GM18907 (cell line): ENCODE results near the gene ACP2.

ENCODE experiments used
- ATAC-seq: cut with Tn5 transposase; IDR thresholded peaks from one replicate; pipeline ENCODE4 v1.9.1; 2021; ENCODE audit warnings: mild to moderate bottlenecking, moderate library complexity; ENCODE audit not compliant: unreplicated experiment

Gene ACP2, protein sequence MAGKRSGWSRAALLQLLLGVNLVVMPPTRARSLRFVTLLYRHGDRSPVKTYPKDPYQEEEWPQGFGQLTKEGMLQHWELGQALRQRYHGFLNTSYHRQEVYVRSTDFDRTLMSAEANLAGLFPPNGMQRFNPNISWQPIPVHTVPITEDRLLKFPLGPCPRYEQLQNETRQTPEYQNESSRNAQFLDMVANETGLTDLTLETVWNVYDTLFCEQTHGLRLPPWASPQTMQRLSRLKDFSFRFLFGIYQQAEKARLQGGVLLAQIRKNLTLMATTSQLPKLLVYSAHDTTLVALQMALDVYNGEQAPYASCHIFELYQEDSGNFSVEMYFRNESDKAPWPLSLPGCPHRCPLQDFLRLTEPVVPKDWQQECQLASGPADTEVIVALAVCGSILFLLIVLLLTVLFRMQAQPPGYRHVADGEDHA

DNA sequence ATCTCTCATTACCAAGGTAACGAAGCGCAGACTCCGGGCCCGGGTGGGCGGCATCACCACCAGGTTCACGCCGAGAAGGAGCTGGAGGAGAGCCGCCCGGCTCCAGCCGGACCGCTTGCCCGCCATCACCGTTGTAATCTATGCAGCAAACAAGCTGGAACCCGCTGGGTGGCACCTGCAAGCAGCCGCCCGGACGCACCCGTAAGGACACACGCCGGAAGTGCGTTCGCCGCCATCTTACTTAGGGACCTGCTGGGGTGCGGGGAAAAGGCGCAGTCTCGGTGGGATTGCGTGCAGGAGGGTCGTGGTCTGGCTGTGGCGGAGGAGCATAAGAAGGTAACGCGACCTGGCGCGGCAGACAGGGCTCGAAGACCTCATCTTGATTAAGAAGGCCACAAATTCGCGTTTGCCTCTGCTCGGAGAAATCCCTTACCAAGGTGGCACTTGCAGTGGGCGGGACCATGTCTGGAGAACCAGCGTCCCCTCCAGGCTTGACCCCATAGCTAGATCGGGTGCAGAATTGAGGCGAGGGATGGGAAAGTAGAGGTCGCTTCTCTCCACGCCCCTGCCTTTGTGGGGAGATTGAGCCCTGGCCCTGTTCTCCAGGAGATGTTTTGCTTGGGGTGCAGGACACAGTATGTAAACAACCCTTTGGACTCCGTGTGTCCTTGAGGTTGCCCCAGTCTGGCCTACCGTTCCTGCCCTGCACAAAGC is at the start of gene ACP2:
Gene ACP2, minus strand, starts transcription at position 151 of the 714 bp plus-strand sequence. Its CDS starts 25 bp downstream, at position 126.
- peak; percentile 91 for ATAC-seq

GRCh38 chr11:47296045-47296444 is 47.4 kb upstream of the ACP2 start:
- ATAC-seq: no peak

DNA sequence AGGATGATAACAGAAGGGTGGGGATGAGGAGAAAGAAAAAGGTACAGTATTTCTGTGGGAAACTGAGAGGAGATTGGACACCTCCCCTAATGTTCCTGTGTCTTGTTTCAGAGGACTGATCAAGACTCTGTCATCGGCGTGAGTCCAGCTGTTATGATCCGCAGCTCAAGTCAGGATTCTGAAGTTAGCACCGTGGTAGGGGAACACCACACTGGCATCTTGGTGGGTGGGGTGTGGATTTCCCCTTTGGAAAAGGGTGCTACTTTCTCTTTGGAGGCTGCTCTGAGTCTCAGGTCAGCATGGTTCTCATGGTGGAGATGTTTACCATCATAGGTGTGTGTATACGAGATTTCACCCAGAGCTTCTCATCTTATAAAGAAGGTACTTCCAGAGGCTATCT is 46.8 kb upstream of the ACP2 start:
- ATAC-seq: no peak

- no peak for ATAC-seq
Measured at GRCh38 chr11:47289856-47290255, 41.2 kb upstream of the ACP2 start.

GRCh38 chr11:47288066-47288465 is 39.5 kb upstream of the ACP2 start:
- no peak for ATAC-seq

DNA sequence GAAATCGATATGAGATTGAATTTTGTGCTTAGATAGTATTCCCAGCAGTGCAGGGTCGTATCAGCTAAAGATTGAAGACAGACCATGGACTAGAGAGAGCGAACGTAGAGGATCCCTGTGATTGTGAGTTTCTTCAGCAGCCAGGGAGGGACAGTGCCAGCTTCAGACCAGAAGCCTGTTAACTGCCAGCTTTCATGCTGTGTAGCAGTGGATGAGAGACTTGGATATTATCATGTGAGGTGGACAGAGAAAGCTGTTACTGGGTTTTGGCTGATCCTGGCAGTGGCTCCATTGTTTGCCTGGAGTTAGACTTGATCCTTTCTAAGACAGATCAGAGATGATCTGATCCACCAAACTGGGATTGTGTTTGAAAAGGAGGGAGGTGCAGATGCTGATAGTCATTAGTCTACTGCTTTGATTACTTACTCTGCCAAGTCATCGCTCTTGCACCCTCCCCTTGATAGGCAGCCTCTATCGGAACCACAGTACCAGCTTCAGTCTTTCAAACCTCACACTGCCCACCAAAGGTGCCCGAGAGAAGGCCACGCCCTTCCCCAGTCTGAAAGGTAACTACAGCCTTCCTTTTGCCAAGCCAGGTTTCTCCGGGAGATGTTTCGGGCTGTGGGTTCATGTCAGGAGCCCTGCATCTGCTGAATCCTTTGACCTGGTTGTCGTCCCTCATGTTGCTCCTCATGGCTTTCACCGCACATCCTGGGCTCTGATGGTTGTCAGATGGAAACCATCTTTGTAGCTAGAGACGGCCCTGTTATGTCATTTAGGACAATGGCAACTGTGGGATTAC is 37.6 kb upstream of the ACP2 start:
- ATAC-seq: no peak

- no peak for ATAC-seq
Measured at GRCh38 chr11:47284151-47284550, 35.5 kb upstream of the ACP2 start.

- ATAC-seq: no peak
Measured at GRCh38 chr11:47282462-47282861, 33.8 kb upstream of the ACP2 start.

DNA sequence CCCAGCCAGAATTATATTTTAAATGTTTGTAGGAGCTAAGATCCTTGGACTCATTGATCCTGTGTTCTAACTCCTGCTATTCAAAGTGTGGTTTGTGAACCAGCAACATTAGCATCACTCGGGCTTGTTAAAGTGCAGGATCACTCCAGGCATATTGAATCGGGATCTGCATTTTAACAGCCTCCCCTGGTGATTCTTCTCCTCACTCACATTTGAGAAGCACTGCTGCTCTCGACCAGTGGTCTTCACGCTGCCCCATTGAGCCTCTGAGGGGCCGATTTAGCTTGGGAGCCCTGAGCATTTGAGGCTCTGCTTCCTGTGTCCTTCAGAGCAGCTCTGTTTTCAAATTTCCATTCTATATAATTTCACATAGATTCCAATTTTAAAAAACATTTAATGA is 32.2 kb upstream of the ACP2 start:
- no peak for ATAC-seq

- ATAC-seq: no peak
Measured at GRCh38 chr11:47280099-47280498, 31.5 kb upstream of the ACP2 start.

- ATAC-seq: no peak
Measured at GRCh38 chr11:47278769-47279168, 30.2 kb upstream of the ACP2 start.

- no peak for ATAC-seq
Measured at GRCh38 chr11:47278058-47278457, 29.4 kb upstream of the ACP2 start.

- ATAC-seq: no peak
Measured at GRCh38 chr11:47276923-47277322, 28.3 kb upstream of the ACP2 start.

GRCh38 chr11:47274495-47275235 is 26.1 kb upstream of the ACP2 start:
- no peak for ATAC-seq

- ATAC-seq: no peak
Measured at GRCh38 chr11:47272706-47273105, 24.1 kb upstream of the ACP2 start.

- no peak for ATAC-seq
Measured at GRCh38 chr11:47271961-47272661, 23.5 kb upstream of the ACP2 start.

GRCh38 chr11:47271328-47271727 is 22.7 kb upstream of the ACP2 start:
- ATAC-seq: no peak

DNA sequence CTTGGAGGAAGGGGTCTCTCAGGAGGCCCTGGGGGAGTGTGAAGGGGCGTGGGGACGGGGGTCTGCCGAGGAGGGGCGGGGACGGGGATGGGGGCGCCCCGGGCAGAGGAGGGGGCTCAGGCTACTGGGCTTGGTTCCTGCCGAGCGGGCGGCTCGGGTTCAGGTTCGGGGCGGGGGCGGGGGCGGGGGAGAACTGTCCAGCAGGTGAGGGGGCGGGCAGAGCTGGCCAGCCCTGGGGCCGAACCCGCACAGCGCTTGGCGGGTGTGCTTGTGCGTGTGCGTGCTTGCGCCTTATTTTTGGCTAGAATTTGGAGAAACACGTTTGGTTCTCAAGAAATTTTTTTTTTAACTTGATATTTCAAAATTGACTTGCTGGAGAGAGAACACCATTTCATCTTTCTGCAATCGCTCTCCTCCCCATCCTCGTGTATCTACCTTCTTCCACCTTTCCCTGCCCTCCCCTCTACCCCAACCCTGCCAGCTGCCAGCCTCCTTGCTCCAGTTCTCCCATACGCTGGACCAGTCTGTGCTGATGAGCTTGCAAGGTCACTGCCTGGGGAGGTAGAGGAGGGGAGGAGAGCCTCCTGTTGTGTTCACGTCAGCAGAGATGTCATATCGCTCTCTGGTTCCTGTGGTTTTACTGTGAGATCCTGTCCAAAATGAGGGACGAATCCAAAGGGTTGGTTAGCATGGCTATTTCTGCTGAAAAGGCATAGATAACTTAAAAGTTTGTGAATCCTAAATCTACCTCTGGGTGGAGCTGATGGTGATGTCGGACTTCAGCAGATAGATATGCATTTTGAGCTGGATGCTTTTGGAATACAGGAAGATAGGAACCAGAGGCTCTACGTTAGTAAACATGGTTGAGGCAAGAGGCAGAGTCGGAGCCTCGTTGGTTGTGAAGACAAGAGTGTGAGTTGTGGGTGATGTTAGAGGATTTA is 22.0 kb upstream of the ACP2 start:
- no peak for ATAC-seq

DNA sequence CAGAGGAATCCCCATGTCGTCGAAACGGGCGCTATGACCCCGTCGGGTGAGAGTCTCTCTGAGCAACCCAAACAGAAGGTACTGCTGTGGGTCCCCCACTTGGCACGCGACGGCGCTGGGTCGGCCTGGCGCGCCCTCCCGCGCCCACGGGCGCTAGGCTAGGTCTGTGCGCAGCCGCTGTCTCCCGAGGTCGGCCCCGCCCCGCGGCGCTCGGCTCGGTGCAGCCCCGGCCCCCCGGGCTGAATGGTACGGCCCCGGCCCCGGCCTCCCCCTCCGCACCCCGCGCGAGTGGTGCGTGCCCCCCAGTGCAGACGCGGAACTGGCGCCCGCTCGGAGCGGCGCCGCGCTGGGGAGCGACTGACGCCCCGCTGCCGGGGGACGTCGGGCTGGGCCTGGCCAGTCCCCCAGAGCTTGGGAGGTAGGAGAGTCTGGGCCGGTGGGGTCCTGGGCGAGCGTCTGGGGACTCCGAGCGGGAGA is 21.3 kb upstream of the ACP2 start, which contains the start of gene MADD:
Gene MADD, plus strand, starts transcription at position 305 of the 477 bp plus-strand sequence.
- peak; percentile 78 for ATAC-seq
